ENCODE results near the gene FZD8.

Gene FZD8

GRCh38 chr10:35631404-35631803 is 10.7 kb downstream of the FZD8 start:
- no peaks in the 10 kb centered on the region for H3K36me3 ChIP-seq (ENCODE audit: control insufficient read depth, insufficient read depth, low read length)
- TF ChIP-seq CTCF (IDR thresholded peaks at IDR 0.05), result no peak
- H3K27me3 ChIP-seq (ENCODE audit: control insufficient read depth, insufficient read depth, low read length), result no peaks in the 10 kb centered on the region
- no peak overlapping the region for H3K4me3 ChIP-seq (ENCODE audit: low read depth, low read length)
- no peak overlapping the region for H2AFZ ChIP-seq
- no peak overlapping the region for H3K9ac ChIP-seq
- no peaks in the 10 kb centered on the region for H3K4me1 ChIP-seq
- H3K4me2 ChIP-seq (ENCODE audit: low read length), result no peak overlapping the region
- H3K27ac ChIP-seq, result no peak overlapping the region
- no peaks in the 10 kb centered on the region for H3K9me3 ChIP-seq (ENCODE audit: control insufficient read depth, low read length)
- no peaks in the 10 kb centered on the region for H3K79me2 ChIP-seq

GRCh38 chr10:35626971-35627507 is 15.1 kb downstream of the FZD8 start:
- Histone ChIP-seq H3K9me3 (ENCODE audit: control insufficient read depth, low read length) (no peaks in the 10 kb centered on the region), H3K27ac (no peak overlapping the region), H2AFZ (no peak overlapping the region), H3K36me3 (ENCODE audit: control insufficient read depth, insufficient read depth, low read length) (no peaks in the 10 kb centered on the region), H3K27me3 (ENCODE audit: control insufficient read depth, insufficient read depth, low read length) (no peaks in the 10 kb centered on the region), H3K79me2 (no peaks in the 10 kb centered on the region), H3K4me1 (no peaks in the 10 kb centered on the region), H3K9ac (no peak overlapping the region), H3K4me2 (ENCODE audit: low read length) (no peak overlapping the region), H3K4me3 (ENCODE audit: low read depth, low read length) (no peak overlapping the region)
- TF ChIP-seq CTCF (IDR thresholded peaks at IDR 0.05), result no peak

- Histone ChIP-seq H3K36me3 (ENCODE audit: control insufficient read depth, insufficient read depth, low read length) (no peaks in the 10 kb centered on the region), H3K4me1 (no peaks in the 10 kb centered on the region), H3K27ac (no peak overlapping the region), H2AFZ (no peak overlapping the region), H3K4me2 (ENCODE audit: low read length) (no peak overlapping the region), H3K79me2 (no peaks in the 10 kb centered on the region), H3K9ac (no peak overlapping the region), H3K27me3 (ENCODE audit: control insufficient read depth, insufficient read depth, low read length) (no peaks in the 10 kb centered on the region), H3K4me3 (ENCODE audit: low read depth, low read length) (no peak overlapping the region), H3K9me3 (ENCODE audit: control insufficient read depth, low read length) (no peaks in the 10 kb centered on the region)
- TF ChIP-seq CTCF (IDR thresholded peaks at IDR 0.05), result no peak
These were observed 27.8 kb downstream of the FZD8 start for GRCh38 chr10:35614312-35614711.

GRCh38 chr10:35613597-35614226 is 28.4 kb downstream of the FZD8 start:
- H3K79me2 ChIP-seq, result no peaks in the 10 kb centered on the region
- no peaks in the 10 kb centered on the region for H3K36me3 ChIP-seq (ENCODE audit: control insufficient read depth, insufficient read depth, low read length)
- no peak overlapping the region for H2AFZ ChIP-seq
- H3K4me2 ChIP-seq (ENCODE audit: low read length), result no peak overlapping the region
- H3K9ac ChIP-seq, result no peak overlapping the region
- no peak for TF ChIP-seq CTCF (IDR thresholded peaks at IDR 0.05)
- no peak overlapping the region for H3K27ac ChIP-seq
- no peaks in the 10 kb centered on the region for H3K4me1 ChIP-seq
- H3K9me3 ChIP-seq (ENCODE audit: control insufficient read depth, low read length), result no peaks in the 10 kb centered on the region
- H3K27me3 ChIP-seq (ENCODE audit: control insufficient read depth, insufficient read depth, low read length), result no peaks in the 10 kb centered on the region
- no peak overlapping the region for H3K4me3 ChIP-seq (ENCODE audit: low read depth, low read length)

GRCh38 chr10:35613107-35613440 is 29.0 kb downstream of the FZD8 start:
- no peaks in the 10 kb centered on the region for H3K36me3 ChIP-seq (ENCODE audit: control insufficient read depth, insufficient read depth, low read length)

More at GRCh38 chr10:35613107-35613440, 29.0 kb downstream of the FZD8 start:
- H3K4me1 ChIP-seq, result no peaks in the 10 kb centered on the region
- no peak overlapping the region for H3K9ac ChIP-seq
- no peak overlapping the region for H3K27ac ChIP-seq
- H3K4me2 ChIP-seq (ENCODE audit: low read length), result no peak overlapping the region
- H2AFZ ChIP-seq, result no peak overlapping the region
- TF ChIP-seq CTCF (IDR thresholded peaks at IDR 0.05), result no peak
- H3K9me3 ChIP-seq (ENCODE audit: control insufficient read depth, low read length), result no peaks in the 10 kb centered on the region
- no peak overlapping the region for H3K4me3 ChIP-seq (ENCODE audit: low read depth, low read length)
- H3K27me3 ChIP-seq (ENCODE audit: control insufficient read depth, insufficient read depth, low read length), result no peaks in the 10 kb centered on the region
- H3K79me2 ChIP-seq, result no peaks in the 10 kb centered on the region

Data from parathyroid adenoma (tissue), 2 donors.